Measurements from ENCODE around the gene GMPR2.

The GMPR2 gene

DNA sequence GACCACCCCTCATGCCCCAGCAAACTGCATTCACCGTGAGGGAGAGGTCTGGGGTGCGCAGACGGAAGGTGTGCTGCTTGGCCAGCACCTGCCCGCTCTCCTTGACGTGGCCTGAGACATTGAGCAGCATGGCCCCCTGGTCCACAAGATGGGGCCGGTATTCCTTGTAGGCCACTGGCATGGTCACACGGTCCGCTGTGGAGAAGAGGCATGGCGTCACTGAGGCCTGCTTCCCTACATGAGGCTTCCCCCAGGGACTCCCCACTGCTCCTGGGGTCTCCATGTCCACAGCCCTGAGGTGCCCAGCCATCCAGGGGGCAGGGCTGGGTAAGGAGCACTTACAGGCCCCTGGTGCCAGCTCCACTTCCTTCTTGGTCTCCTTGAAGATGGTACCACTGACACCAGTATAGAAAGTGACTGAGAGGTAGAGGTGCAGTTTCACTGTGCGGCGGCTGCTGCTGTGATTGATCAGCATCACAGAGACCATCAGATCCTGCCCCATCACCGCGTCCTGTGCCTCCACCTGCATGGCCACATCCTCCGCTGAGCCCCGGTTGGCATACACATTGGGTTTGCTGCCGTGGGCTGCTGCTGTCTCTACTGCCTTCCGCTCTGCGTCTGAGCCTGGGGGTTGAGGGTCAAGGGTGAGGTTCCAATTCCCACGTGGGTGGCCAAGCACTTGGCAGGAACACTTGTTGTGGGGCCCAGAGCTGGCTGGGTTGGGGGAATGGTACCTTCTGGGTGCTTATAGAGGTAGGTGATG is 22.1 kb downstream of the GMPR2 start:
- DNase-seq: no peak

DNA sequence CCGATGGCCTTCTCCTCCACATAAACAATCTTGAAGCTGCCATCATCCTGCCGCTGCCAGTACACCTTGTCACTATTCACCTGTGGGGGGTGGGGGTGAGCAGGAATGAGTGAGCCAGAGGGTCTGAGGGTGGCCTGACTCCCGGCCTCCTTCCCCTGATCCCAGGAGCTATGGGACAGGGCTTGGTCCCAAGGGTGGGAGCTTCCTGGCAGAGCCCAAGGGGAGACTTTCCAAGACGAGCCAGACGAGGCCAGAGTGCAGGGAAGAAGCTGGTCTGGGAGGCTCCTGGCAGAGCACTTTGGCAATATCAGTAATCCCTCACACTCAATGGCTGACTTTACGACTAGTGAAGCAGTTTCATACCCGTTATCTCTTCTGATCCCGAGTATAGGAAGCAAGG is 22.7 kb downstream of the GMPR2 start:
- no peak for DNase-seq

DNA sequence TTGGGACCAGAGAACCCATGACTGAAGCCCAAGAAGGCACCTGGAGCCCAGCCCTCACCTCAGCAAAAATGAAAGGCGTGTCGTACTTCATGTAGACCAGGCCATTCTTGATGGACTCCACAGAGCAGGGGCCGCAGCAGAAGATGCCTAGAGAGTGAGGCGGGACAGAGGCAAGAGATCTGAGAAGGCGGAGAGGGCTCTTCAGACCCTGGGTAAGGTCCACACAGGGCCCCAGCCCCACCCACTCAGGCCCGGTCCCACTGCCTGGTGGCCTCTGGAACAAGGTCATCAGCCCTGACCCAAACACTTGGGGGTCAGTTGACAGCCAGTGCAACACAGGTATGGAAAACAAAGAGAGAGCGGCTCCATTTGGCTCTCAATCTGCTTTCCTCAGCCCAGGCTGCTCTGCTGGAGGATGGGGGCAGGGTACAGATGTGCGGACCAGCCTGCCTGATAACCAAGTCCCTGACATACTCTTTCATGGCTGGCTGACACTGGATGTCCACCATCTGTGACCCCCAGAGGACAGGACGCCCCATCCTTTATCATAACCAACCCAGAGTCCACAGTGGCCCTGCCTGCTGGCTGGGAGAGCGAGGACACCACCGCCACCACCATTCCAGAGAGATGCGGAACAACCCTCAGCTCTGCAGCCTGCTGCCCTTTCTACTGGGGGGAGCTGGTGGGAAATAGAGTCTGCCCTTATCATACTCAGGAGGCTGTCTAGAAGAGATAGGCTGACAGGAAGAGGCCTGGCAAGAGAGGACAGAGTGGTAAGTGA is 23.4 kb downstream of the GMPR2 start:
- DNase-seq: no peak

DNA sequence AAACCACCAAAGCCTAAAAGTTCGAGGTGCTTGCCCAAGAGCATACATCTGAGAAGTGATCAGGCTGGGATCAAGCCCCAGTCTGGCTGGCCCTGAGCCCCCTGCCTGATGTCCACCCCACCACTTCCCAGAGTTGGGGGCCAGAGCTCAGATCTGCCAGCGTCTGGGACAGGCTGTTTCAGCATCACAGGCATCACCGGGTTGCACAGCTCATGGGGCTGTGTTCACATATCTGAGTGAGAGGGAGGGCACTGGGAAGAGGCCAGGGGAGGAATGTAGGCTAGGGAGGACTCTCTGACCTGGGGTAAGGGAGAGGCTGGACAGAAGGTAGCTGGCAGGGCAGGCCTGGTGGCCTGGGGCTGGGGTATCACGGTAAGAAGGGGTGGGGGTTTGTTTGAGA is 24.2 kb downstream of the GMPR2 start:
- no peak for DNase-seq

DNA sequence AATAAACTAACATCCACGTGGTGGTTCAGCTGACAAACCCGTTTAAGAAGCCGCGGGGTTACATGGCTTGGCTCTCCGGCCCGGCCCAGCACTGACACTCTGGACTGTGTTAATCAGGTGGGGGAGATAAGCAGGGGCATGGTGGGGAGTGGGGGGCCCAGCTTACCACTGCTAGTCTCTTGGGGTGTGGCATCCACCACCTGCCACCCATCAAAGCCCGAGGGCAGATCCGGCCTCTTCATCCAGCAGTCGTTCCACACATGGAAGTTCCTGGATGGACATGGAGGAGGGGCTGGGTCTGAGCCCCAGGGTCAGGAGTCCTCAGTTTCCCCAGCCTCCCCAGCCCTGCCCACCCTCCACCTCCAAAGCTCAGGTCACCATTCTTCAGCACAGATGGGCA is 25.4 kb downstream of the GMPR2 start:
- no peak for DNase-seq

DNA sequence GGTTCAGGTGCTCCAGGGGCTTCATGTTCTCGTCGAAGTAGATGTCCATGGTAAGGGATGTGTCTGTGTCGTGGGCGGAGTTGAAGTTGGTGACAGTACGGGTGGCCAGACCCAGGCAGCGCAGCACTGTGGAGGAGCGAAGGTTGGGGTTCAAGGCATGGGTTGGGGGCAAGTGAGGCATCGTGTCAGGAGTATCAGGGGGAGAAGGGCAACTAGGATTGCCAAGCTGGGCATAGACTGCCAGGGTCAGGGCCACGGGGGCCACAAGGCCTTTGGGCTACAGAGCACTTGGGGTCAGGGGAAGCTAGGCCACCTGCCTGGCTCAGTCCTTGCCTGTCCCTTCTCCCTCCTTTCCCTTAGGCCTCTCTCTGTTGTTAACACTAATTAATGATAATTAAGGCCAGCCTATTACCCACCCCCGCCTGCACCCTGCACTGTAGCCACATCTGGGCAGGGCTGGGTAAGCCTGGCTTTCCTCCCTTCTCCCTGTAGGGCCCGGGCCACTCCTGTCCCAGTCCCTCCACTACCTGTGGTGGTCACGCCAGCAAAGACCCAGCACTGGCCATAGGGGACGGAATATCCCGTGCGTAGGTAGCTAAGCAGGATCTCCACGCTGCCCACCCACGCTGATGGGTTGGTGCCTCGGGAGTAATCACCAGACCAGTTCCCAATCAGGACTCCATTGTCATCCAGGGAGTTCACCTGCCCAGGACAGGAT is 26.0 kb downstream of the GMPR2 start:
- no peak for DNase-seq

DNA sequence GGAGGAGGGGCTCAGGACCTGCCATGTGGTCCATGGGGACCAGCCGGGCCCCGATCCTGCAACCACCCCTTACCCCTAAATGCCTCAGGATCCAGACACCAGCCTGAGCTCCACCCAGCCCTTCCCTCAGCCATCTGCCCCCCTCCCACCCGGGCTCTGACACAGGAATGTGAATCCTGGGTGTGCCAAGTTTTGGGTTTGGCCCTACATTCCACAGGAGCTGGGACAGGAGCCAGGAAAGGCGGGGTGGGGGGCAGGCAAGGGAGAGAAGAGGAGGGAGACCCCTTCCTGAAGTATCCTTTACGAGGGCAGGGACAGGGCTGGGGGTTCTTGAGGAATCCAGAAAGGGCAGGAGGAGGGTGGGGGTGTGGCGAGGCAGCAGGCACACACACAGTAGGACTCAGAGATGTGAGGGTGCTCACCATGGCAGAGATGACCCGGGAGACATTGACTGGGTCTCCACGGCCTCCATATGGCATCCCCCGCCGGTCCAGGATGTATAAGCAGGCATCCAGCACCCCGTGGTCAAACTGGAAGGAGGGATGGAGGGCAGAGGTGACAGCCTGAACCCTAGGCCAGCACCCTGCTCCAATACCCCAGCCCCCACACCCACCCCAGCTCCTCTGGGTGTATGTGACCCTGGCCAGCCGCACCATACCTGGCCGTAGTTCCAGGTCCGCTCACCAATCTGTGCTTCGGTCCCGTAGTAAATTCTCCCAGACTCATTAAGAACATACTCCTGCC is 26.7 kb downstream of the GMPR2 start:
- DNase-seq: no peak

DNA sequence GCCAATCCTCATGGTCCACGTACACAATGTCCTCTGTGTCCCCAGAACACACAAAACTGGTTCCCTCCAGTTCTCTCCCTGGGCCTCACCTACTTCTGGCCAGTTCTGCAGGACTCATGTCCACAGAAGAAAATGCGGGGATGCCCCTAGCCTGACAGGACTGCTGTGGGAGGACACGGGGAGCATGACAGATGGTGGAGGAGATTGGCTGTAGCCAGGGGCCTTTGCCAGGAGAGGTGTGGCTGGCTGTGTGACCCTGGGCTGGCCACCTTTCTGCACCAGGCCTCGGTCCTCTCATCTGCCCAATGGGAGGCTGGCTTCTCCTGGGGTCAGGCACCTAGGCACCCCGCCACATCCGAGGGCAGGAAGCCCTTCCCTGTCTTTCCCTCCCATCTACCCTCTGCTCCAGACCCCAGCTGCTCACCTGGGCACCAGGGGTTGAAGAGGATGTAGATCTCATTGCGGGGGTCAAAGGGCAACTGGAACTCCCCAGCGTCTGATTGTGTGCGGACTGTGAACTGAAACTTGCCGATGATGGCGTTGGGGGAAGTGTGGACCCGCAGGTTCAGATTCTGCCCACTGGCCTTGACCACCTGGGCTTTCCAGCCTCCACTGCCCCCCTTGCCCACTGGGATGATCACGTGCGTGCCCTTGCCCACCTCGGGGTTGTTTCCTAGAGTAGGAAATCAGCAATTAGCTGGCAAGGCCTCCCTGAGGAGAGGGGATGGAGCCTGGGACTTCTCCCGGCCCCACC is 27.5 kb downstream of the GMPR2 start:
- no peak for DNase-seq

DNA sequence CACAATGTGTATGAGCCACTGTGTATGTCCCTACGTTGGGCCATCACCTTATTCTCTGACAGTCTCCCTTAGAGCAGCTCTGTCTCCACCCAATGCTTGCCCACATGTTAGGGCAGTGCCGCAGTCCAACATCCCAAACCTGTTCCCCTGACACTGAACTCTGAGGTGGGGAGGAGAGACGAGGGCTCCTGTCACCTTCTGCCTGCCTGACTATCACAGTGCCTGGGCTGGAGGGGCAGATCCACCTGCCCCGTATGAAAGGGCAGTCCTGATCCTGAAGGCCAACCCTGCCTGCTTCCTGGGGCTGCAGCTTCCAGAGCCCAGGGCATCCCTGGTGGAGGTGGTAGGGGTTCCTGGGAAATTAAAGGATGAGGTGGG is 28.0 kb downstream of the GMPR2 start:
- no peak for DNase-seq

DNA sequence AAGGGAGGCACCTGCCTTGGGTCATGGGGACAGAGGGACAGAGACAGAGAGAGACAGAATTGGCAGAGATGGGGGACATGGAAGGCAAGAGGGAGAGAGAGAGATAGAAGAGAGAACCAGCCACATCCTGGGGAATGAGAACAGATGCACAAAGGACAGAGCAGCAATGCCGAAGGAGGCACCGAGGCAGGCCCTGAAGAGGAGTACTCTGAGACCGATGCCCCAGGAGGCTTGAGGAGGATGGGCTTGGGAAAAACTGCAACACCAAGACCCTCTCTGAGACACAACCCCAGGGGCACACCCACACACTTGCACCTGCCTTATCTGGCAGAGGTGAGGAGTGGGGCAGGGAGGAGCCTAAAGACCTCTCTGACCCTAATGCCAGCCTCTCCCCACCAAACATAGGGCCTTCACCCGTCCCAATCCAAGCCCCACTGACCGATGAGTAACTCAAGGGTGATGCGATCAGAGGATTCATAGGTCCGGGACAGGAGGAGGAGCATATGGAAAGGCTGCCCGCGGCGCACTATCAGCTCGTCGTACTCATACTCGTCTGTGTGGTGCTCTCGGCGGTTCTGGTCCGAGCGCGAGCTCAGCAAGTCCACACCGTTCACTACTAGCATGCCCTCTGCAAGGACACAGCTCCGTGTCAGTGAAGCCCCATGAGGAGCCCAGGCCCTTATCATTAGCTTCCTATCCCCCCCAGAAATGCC is 28.7 kb downstream of the GMPR2 start:
- no peak for DNase-seq

DNA sequence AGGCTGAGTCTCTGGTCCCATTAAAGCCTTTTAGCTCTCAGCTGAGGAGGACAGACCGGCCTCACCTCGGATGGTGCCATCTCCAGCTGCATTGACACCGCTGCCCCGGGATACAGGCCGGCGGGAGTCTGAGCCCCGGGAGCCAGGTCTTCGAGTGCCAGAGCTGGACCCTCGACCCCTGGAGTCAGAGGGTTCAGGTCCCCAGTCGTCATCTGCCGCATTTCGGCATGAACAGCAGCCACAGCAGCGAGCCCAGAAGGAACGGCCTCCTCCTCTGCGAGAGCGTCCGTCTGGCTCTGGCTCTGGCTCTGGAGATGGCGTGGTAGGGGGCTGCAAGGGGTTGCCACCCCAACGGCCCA is 29.2 kb downstream of the GMPR2 start:
- no peak for DNase-seq

DNA sequence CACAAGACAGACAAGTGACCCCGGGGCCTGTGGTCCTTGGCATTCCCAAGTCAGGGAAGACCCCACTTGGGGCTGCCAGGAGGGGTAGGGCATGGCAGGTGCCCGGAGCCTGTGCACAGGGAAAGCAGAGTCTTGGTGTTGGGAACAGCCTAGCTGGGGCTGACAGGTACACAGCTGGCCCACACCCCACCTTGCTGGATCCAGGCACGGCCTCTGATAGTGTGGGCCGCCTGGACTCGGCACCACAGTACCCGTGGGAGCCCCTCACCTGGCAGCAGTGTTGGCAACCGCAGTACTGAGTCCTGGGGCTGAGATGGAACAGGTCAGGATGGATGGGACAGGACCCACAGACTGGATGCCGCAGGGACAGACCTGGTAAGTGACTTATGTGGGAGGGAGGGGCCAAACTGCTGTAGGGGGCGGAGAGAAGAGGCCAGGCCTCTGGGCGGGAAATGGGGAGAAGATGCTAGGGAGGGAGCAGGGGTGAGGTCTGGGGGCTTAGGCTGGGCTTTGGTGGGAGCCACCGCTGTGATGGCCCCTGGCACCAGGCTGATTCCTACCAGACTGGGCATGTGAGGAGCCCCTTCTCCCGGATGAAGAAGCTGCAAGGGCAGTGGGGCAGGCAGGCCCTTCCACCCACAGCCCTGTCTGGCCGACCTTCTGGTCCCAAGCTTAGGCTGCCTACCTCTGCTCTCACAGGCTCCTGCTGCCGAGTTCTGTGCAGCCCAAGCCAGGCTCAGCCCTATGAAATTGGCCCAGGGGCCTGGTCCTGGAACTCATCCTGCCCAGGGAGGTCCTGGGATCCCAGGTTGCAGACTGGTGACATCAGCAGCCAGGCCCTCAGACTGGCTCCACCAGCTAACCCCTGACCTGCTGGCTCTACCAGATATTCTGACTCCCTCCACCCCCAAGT is 30.3 kb downstream of the GMPR2 start, which contains the start of gene TGM1:
Gene TGM1 (minus strand): TSS at position 357 of the 913 bp plus-strand sequence. CDS start 825 bp downstream, outside the sequence.
- DNase-seq: no peak

DNA sequence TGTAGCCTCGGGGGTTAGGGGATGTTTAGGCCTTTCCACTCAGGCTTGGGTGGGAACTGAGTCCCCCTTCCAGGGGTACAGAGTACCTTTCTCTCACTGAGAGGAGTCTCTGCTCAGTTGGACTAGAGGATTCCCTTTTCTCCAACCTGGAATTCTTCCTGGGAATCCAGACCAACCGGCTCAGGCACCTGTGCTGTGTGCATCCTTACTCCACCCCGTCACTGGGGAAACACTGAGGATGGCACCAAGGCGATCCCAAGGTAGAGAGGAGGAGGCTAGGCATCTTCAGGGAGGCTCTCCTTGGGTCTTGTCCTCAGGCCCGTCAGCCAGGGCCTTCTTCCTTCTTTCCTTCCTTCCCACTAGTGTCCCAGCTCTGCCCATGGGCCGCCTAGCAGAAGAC is 31.1 kb downstream of the GMPR2 start:
- DNase-seq: no peak

DNA sequence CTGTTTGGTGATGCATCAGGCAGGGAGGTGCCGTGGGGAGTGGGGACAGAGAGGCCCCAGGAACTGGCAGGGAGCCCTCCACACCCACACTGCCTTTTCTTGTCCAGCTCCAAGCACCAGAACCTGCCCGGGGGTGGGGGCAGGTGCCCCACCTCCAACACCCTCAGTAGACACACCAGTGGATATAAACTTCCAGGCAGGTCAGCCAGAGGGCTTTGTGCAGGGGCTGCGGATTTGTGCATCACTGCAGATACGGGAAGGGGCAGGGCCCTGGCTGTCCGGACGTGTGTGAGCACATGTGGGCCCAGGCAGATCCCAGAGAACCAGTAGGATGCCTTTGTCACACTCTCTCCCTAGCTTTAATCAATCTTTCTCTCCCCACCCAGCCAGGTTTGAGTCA is 31.6 kb downstream of the GMPR2 start:
- no peak for DNase-seq

DNA sequence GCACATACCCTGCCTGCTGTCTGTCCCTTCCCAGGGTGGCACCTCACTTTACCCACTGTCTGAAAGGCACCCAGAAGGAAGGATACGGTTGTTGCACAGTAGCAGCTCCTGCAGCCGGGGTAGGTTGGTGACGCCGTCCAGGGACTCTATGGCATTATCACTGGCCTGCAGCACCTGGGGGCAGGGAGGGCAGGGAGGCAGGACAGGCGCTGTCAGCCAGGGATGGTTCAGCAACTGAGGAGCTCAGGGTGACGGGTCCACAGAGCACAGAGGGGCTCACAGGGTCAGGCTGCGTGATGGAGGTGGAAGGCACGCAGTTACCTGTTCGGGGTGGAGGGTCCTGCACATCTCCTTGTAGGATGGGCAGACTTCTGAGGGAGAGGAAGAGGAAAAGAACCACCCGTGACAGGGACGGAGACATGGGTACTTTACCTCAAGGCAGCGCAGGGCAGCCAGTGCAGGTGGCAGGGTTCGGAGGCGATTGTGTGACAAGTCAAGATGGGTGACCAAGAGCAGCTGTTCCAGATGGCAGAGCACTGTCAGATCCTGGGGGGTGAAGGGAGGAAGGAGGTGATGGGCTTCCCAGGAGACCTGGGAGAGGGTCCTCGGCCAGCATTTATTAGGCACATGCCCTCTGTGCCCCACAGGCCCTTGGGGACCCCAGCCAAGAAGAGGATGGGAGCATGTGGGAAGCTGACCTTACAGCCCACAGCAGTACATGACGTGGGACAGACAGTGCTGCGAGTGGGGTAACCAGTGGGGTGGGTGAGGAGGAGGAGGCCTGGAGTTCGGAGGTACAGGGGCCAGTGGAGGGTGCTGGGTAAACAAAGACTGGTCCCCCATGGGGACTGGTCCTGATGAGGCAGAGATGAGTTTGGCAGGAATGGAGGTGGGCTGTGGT is 33.9 kb downstream of the GMPR2 start:
- DNase-seq: no peak

DNA sequence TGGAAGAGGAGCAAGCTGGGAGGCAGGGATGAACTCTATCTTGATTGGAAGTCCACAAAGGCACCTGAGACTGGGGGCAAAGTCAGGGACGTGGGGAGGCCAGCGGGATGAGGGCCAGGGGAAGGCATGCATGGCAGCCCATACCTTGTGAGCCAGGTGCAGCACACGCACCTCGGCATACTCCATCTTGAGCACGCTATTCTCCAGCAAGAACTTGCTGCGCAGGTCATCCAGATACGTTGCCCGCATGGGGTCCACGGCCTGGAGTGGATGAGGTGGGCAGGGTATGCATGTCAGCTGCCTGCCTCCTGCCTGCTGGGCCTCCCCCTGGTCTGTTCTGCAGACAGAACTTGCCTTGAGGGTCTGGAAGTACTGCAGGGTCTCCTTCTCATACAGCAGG is 34.8 kb downstream of the GMPR2 start:
- DNase-seq: no peak

DNA sequence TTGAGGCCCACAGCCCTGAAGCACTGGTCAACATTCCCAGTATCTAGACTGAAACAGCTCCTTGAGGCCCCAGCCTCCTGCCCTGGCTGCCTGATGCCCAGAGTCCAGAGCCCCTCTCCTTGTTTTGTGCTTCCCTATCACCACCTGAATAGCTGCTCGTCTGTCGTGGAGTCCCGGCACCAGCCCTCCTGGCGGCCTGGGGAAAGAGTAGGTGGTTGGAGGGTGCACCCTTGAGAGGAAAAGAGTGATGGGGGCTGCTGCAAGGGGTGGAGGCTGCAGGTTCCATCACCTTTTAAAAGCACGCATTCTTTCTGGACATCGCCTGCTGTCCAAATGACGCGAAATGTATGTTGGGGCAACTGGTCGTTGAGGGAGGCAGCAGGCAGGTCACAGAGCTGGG is 35.5 kb downstream of the GMPR2 start:
- DNase-seq: no peak

DNA sequence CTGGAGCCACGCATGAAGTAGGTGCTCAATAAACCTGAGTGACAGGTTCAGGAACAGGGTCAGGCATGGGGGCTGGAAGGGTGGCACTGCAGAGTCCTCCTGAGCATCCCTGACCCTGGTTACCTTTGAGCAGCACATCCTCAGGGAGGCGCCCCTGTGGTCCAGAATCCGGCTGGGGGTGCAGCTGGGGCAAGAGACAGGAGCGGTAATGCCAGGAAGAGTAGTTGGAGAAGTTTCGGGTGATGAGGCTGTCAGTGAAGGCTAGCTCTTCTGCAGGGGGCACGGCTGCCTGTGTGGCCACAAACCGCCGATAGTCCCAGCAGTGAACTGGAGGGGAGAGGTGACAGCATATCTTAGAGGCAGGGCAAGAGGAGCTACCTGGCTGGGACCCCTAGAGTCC is 36.6 kb downstream of the GMPR2 start:
- DNase-seq: no peak

DNA sequence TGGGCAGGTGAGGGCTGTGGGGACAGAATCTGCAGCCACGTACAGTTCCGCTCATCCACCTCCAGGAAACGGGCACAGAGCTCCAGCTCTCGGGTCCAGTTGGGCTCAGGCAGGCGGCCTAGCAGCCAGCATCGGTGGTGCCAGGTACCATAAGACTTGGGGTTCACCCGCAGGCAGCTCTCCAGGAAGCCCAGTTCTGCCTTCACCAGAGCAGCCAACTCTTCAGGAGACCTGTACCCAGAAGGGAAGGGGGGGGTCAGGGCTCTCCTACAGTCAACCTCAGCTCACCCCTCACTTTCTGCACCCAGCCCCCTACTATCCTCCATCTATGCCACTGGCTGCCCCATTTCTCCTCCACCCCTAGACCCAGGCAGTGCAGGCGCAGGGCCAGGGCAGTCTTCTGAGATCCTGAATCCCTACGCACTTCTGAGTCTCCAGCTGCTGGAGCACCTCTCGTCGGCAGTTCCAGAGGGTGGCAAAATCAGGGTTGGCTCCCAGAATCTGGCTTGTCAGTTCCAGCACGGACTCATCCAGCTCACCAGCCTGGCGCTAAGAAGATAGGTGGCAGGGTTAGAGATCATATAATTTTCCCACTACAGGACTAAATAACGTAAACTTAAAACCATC is 37.3 kb downstream of the GMPR2 start:
- no peak for DNase-seq
